ENCODE measurements around the gene PPP1R10. TPM values are rescaled to one million over a fixed set of nuclear protein-coding genes. Genes with fewer than 3 reads are reported as not detected.

The PPP1R10 gene
- polyA plus RNA-seq, 1 donor (not counting 4 experiments of a cell fraction or from before 2014, with no cell fraction given), result 36.6 TPM

- peaks cover 3% of the 10 kb centered on the region for H4K20me1 ChIP-seq (ENCODE audit: control insufficient read depth, extremely low read depth, insufficient read depth, low read length)
- dilution Hi-C loops (cut with MboI; ENCODE audit: extremely low pct_ligation_motif_present, low sequenced_read_pairs), result no loop called here
These were observed 1.3 kb upstream of the PPP1R10 start for GRCh38 chr6:30618270-30618797.

GRCh38 chr6:30617565-30618269, 674 bp upstream of the PPP1R10 start, which contains the start of gene MRPS18B:
Gene MRPS18B, plus strand, starts transcription at chr6:30617840. Its CDS starts 26 bp downstream, at chr6:30617866.
- H3K27ac ChIP-seq (ENCODE audit: control insufficient read depth, insufficient read depth, low read length), result peak within 1 kb of the TSS; percentile 97
- peaks cover 23% of the 10 kb centered on the region for H3K4me1 ChIP-seq (ENCODE audit: control insufficient read depth, extremely low read depth, insufficient read depth, low read length)
- H3K9me1 ChIP-seq (ENCODE audit: control insufficient read depth, extremely low read depth, insufficient read depth, low read length), result peaks cover 3% of the 10 kb centered on the region
- H3K36me3 ChIP-seq (ENCODE audit: control insufficient read depth in 2 of 2, extremely low read depth in 1 of 2, insufficient read depth in 2 of 2, low read length in 2 of 2), result peaks cover 12 to 33% of the 10 kb centered on the region in 2 experiments
- dilution Hi-C loops (cut with MboI; ENCODE audit: extremely low pct_ligation_motif_present, low sequenced_read_pairs), result no loop called here
- H3K9me3 ChIP-seq (ENCODE audit: control insufficient read depth, low read depth, low read length), result no peaks in the 10 kb centered on the region
- peaks cover 4% of the 10 kb centered on the region for H4K20me1 ChIP-seq (ENCODE audit: control insufficient read depth, extremely low read depth, insufficient read depth, low read length)
- no peaks in the 10 kb centered on the region for H3K27me3 ChIP-seq (ENCODE audit: control insufficient read depth, extremely low read depth, insufficient read depth, low read length)
- peak within 1 kb of the TSS; percentile 98 for H3K9ac ChIP-seq (ENCODE audit: control insufficient read depth, extremely low read depth, insufficient read depth, low read length)
- H2AFZ ChIP-seq (ENCODE audit: control insufficient read depth, low read length), result peak within 1 kb of the TSS; percentile 79
- peak; percentile 84 for FAIRE-seq
- peak within 1 kb of the TSS; percentile 76 to 89 (median 82) for H3K4me3 ChIP-seq (ENCODE audit: control insufficient read depth in 2 of 3, extremely low read depth in 1 of 3, insufficient read depth in 2 of 3, low read depth in 1 of 3, low read length in 3 of 3)
- peak within 1 kb of the TSS; percentile 100 for H3K4me2 ChIP-seq (ENCODE audit: control insufficient read depth, extremely low read depth, insufficient read depth, low read depth, low read length)
- DNase-seq (ENCODE audit: low read depth, low spot score), result peak; percentile 90
- TF ChIP-seq CTCF (optimal IDR thresholded peaks at IDR 0.05 in 1 of 3, IDR thresholded peaks at IDR 0.05 in 1 of 3, conservative IDR thresholded peaks at IDR 0.05 in 1 of 3; ENCODE audit: extremely low read depth in 1 of 3, insufficient read depth in 2 of 3, low read length in 3 of 3) (no peak), EZH2 (IDR thresholded peaks at IDR 0.05; ENCODE audit: low read length) (no peak)
- H3K79me2 ChIP-seq (ENCODE audit: control insufficient read depth, insufficient read depth, low read length), result peaks cover 36% of the 10 kb centered on the region

More at GRCh38 chr6:30618270-30618797, 1.3 kb upstream of the PPP1R10 start:
- H3K4me1 ChIP-seq (ENCODE audit: control insufficient read depth, extremely low read depth, insufficient read depth, low read length), result peaks cover 18% of the 10 kb centered on the region
- DNase-seq (ENCODE audit: low read depth, low spot score), result no peak
- H3K36me3 ChIP-seq (ENCODE audit: control insufficient read depth in 2 of 2, extremely low read depth in 1 of 2, insufficient read depth in 2 of 2, low read length in 2 of 2), result peaks cover 16 to 32% of the 10 kb centered on the region in 2 experiments
- peaks cover 34% of the 10 kb centered on the region for H3K79me2 ChIP-seq (ENCODE audit: control insufficient read depth, insufficient read depth, low read length)
- TF ChIP-seq CTCF (optimal IDR thresholded peaks at IDR 0.05 in 1 of 3, IDR thresholded peaks at IDR 0.05 in 1 of 3, conservative IDR thresholded peaks at IDR 0.05 in 1 of 3; ENCODE audit: extremely low read depth in 1 of 3, insufficient read depth in 2 of 3, low read length in 3 of 3), result no peak
- no peak for TF ChIP-seq EZH2 (IDR thresholded peaks at IDR 0.05; ENCODE audit: low read length)
- FAIRE-seq, result no peak
- H3K4me2 ChIP-seq (ENCODE audit: control insufficient read depth, extremely low read depth, insufficient read depth, low read depth, low read length), result peak overlapping the region; percentile 94
- no peaks in the 10 kb centered on the region for H3K9me3 ChIP-seq (ENCODE audit: control insufficient read depth, low read depth, low read length)
- H3K9me1 ChIP-seq (ENCODE audit: control insufficient read depth, extremely low read depth, insufficient read depth, low read length), result peaks cover 3% of the 10 kb centered on the region
- H3K27ac ChIP-seq (ENCODE audit: control insufficient read depth, insufficient read depth, low read length), result peak overlapping the region; percentile 97
- H2AFZ ChIP-seq (ENCODE audit: control insufficient read depth, low read length), result no peak overlapping the region
- H3K9ac ChIP-seq (ENCODE audit: control insufficient read depth, extremely low read depth, insufficient read depth, low read length), result peak overlapping the region; percentile 98
- peak overlapping the region; percentile 63 to 75 (median 75) for H3K4me3 ChIP-seq (ENCODE audit: control insufficient read depth in 2 of 3, extremely low read depth in 1 of 3, insufficient read depth in 2 of 3, low read depth in 1 of 3, low read length in 3 of 3)
- H3K27me3 ChIP-seq (ENCODE audit: control insufficient read depth, extremely low read depth, insufficient read depth, low read length), result no peaks in the 10 kb centered on the region

Data from keratinocyte (primary cell).